ENCODE measurements around the gene PRUNE1. TPM values are rescaled to one million over a fixed set of nuclear protein-coding genes. Genes with fewer than 3 reads are reported as not detected.
A peak's percentile ranks its signal among the peaks of the same experiment; 100 is the strongest.

The PRUNE1 gene
- total RNA-seq, 6 donors from 2014 or later: 16.3 to 28.3 (median 21.2) TPM

GRCh38 chr1:151003180-151003579 lies 5.1 kb upstream of the PRUNE1 start:
- no peaks in the 10 kb centered on the region for H3K9me3 ChIP-seq
- TF ChIP-seq POLR2AphosphoS5 (IDR thresholded peaks at IDR 0.05): no peak
- TF ChIP-seq POLR2A (IDR thresholded peaks at IDR 0.05): no peak
- TF ChIP-seq, protein P1, sequence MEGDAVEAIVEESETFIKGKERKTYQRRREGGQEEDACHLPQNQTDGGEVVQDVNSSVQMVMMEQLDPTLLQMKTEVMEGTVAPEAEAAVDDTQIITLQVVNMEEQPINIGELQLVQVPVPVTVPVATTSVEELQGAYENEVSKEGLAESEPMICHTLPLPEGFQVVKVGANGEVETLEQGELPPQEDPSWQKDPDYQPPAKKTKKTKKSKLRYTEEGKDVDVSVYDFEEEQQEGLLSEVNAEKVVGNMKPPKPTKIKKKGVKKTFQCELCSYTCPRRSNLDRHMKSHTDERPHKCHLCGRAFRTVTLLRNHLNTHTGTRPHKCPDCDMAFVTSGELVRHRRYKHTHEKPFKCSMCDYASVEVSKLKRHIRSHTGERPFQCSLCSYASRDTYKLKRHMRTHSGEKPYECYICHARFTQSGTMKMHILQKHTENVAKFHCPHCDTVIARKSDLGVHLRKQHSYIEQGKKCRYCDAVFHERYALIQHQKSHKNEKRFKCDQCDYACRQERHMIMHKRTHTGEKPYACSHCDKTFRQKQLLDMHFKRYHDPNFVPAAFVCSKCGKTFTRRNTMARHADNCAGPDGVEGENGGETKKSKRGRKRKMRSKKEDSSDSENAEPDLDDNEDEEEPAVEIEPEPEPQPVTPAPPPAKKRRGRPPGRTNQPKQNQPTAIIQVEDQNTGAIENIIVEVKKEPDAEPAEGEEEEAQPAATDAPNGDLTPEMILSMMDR (IDR thresholded peaks at IDR 0.05): no peak
- no peak for TF ChIP-seq EP300 (IDR thresholded peaks at IDR 0.05)
- peaks cover 42 to 63% (median 51%) of the 10 kb centered on the region in 4 donors for H3K4me1 ChIP-seq
- H3K27ac ChIP-seq: peak overlapping the region; percentile 22 to 96 (median 64)
- DNase-seq (no peak), ATAC-seq (ENCODE audit: low FRiP score in 2 of 2) (no peak)
- H3K27me3 ChIP-seq: no peaks in the 10 kb centered on the region
- peak overlapping the region in 1 of 4 donors; percentile 23 for H3K4me3 ChIP-seq
- H3K36me3 ChIP-seq: peaks cover 6 to 40% (median 17%) of the 10 kb centered on the region in 4 donors

GRCh38 chr1:151005729-151006319 lies 2.4 kb upstream of the PRUNE1 start:
- peak overlapping the region; percentile 47 to 61 (median 56) for H3K4me3 ChIP-seq
- H3K36me3 ChIP-seq: peaks cover 0 to 15% (median 2%) of the 10 kb centered on the region in 4 donors
- no peaks in the 10 kb centered on the region for H3K9me3 ChIP-seq
- DNase-seq (no peak), ATAC-seq (ENCODE audit: low FRiP score in 2 of 2) (no peak)
- H3K27me3 ChIP-seq: no peaks in the 10 kb centered on the region
- peak overlapping the region; percentile 79 to 96 (median 93) for H3K27ac ChIP-seq
- 11 to 20% methylated on average over 4 of the region's 4 CpGs for WGBS, 2 donors
- peaks cover 52 to 79% (median 62%) of the 10 kb centered on the region in 4 donors for H3K4me1 ChIP-seq
- TF ChIP-seq, protein P1 (IDR thresholded peaks at IDR 0.05): no peak
- no peak for TF ChIP-seq POLR2AphosphoS5 (IDR thresholded peaks at IDR 0.05)
- TF ChIP-seq EP300 (IDR thresholded peaks at IDR 0.05): no peak
- TF ChIP-seq POLR2A (IDR thresholded peaks at IDR 0.05): no peak

- peaks cover 0 to 9% (median 2%) of the 10 kb centered on the region in 4 donors for H3K36me3 ChIP-seq
- H3K4me3 ChIP-seq: peak within 1 kb of the TSS; percentile 47 to 74 (median 56)
- H3K27ac ChIP-seq: peak within 1 kb of the TSS; percentile 79 to 96 (median 93)
- DNase-seq (peak in 1 of 2 donors; percentile 76), ATAC-seq (ENCODE audit: low FRiP score in 2 of 2) (peak; percentile 82 to 86)
- H3K9me3 ChIP-seq: no peaks in the 10 kb centered on the region
- 2% methylated on average over 16 to 18 of the region's 18 CpGs for WGBS, 2 donors
- no peaks in the 10 kb centered on the region for H3K27me3 ChIP-seq
- no peak for TF ChIP-seq EP300 (IDR thresholded peaks at IDR 0.05)
- peak; percentile 6 to 78 for TF ChIP-seq POLR2AphosphoS5 (IDR thresholded peaks at IDR 0.05)
- TF ChIP-seq, protein P1 (IDR thresholded peaks at IDR 0.05): peak; percentile 23 to 56 (median 42)
- TF ChIP-seq POLR2A (IDR thresholded peaks at IDR 0.05): peak in 3 of 4 donors; percentile 21 to 67 (median 21)
- peaks cover 58 to 80% (median 67%) of the 10 kb centered on the region in 4 donors for H3K4me1 ChIP-seq
These were observed 1.8 kb upstream of the PRUNE1 start, which contains the start of gene MINDY1 for GRCh38 chr1:151006327-151007052. TSS of gene MINDY1 (minus strand) at chr1:151006902. CDS start at chr1:151002617, 4,285 bp downstream.

DNA sequence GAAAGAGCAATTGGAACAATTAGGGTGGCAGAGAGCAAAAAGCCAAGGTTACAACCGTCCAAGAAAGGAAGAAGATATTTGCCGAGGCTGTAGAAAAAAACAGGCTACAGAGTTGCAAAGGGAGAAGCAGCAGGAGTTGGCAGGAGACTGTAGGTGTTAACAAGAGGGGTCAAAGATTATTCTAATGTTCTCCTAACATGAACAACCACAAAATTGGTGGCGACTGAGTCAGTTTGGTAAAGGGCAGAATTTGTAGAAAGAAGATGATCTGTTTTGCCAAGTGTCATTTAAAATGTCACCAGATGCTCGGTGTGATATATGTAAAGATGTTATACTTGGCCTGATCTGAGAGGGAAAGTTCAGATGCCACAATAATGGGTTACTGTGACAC lies 401 bp upstream of the PRUNE1 start:
- Histone ChIP-seq H3K9me3 (no peaks in the 10 kb centered on the region), H3K4me1 (peaks cover 58 to 81% (median 74%) of the 10 kb centered on the region in 4 donors), H3K27ac (peak overlapping the region; percentile 79 to 96 (median 93)), H3K27me3 (no peaks in the 10 kb centered on the region), H3K4me3 (peak overlapping the region in 3 of 4 donors; percentile 59 to 77 (median 74)), H3K36me3 (no peaks in the 10 kb centered on the region)
- no peak for TF ChIP-seq POLR2AphosphoS5 (IDR thresholded peaks at IDR 0.05)
- TF ChIP-seq, protein P1 (IDR thresholded peaks at IDR 0.05): no peak
- no peak for TF ChIP-seq POLR2A (IDR thresholded peaks at IDR 0.05)
- TF ChIP-seq EP300 (IDR thresholded peaks at IDR 0.05): no peak
- ATAC-seq (ENCODE audit: low FRiP score in 2 of 2) (no peak), DNase-seq (no peak)
- WGBS, 2 donors: 15 to 16% methylated on average over 4 of the region's 4 CpGs
